ENCODE data around the gene ADAMTS8.

ADAMTS8 gene

GRCh38 chr11:130428316-130429119, at the start of gene ADAMTS8:
TSS of gene ADAMTS8 (minus strand) at chr11:130428609. CDS start at chr11:130428286, 323 bp downstream.
- DNase-seq: no peak

GRCh38 chr11:130477586-130478203, 49.3 kb upstream of the ADAMTS8 start:
- DNase-seq: no peak

- DNase-seq: no peak
Measured at GRCh38 chr11:130476922-130477491, 48.6 kb upstream of the ADAMTS8 start.

- no peak for DNase-seq
Measured at GRCh38 chr11:130476200-130476921, 48.0 kb upstream of the ADAMTS8 start.

- DNase-seq: no peak
Measured at GRCh38 chr11:130475426-130476053, 47.1 kb upstream of the ADAMTS8 start.

DNA sequence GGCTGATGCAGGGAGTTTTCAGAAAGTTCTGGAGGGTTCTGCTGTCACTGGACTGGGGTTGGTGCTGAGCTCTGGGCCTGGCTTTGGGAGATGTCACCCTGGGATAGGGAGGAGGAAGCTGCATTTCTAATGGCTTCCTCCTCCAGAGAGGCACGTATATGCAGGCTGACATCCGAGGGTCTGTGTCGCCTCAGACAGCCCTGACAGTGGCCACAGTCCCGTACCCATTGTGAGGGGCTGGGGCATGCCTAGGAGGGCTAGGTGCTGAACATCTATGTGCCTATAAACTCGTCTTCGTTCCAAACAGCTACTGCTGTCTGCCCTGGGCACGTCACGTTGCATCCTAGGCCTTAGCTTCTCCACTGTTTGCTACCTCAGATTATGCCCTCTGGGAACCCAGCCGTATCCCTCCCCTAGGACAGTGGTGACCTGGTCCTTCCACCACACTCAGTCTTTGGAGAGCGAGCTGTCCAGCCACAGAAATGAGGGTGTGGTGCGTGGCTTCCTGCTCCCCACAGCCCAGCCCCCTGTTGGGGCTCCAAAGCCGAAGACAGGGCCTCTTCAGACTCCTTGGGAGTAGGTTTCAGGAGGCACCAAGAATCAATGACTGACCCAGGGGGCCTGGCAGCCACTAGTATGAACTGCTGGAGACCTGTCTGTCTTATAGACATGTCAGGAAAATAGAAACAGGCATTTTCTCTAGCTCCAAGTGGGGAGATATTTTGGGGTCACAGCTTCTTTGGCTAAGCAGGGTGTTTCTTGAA, 46.4 kb upstream of the ADAMTS8 start:
- no peak for DNase-seq

- no peak for DNase-seq
Measured at GRCh38 chr11:130473795-130474377, 45.5 kb upstream of the ADAMTS8 start.

- no peak for DNase-seq
Measured at GRCh38 chr11:130473056-130473794, 44.8 kb upstream of the ADAMTS8 start.

- no peak for DNase-seq
Measured at GRCh38 chr11:130472434-130472961, 44.1 kb upstream of the ADAMTS8 start.

GRCh38 chr11:130471731-130472433, 43.5 kb upstream of the ADAMTS8 start:
- DNase-seq: no peak

- no peak for DNase-seq
Measured at GRCh38 chr11:130470832-130471706, 42.7 kb upstream of the ADAMTS8 start.

GRCh38 chr11:130469181-130469580, 40.8 kb upstream of the ADAMTS8 start:
- DNase-seq: no peak

DNA sequence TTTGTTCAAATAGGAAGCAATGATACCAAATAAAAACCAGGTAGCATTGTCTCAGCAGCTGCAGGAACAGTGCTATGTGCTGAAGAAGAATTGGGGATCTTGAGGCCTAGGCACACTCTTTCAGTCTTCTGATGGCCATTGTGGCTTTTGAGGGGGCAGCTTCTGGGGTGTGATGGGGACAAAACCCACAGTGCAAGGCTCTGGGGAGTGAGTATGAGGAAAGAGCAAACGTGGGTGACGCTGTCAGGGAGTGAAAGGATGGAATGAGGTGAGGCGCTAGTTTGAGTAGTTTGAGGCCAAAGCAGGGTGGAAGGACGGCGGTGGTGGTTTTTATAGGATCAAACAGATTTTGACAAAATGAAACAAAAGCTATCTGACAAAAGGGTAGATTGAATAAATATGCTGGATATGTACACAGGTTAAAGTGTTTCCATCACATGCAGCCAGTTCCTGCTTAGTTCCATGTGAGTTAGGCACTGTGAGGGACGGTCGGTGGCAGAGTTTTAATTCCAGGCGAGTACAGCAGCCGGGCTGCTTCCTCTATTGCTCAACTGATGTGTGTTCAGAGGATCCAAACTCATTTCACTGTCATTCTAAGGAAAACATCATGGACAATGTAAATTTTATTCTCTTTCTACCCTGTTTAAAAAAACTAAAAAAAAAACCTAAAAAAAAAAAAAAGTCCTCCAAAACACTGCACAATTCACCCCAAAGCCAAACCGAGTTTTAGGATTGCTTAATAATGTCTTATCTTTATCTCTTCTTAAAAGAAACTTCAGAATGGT, 38.9 kb upstream of the ADAMTS8 start:
- no peak for DNase-seq

DNA sequence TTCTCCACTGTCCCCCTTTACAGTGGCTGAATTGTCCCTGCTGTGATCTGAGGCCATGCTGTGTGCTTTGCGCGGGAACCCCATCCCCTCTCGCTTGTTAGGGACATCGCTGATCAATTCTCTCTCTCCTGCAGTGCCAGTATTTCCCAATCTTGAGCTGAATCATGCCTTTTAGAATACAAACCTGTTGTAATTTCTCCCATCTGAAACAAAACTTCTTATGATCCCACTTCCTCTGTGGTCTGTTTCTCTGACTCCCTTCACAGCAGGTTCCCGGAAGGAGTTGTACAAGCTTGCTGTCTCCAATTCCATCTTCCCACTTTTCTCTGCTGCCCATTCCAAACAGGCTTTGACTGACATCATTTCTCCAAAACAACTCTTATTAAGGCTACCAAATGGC, 36.9 kb upstream of the ADAMTS8 start:
- DNase-seq: no peak

DNA sequence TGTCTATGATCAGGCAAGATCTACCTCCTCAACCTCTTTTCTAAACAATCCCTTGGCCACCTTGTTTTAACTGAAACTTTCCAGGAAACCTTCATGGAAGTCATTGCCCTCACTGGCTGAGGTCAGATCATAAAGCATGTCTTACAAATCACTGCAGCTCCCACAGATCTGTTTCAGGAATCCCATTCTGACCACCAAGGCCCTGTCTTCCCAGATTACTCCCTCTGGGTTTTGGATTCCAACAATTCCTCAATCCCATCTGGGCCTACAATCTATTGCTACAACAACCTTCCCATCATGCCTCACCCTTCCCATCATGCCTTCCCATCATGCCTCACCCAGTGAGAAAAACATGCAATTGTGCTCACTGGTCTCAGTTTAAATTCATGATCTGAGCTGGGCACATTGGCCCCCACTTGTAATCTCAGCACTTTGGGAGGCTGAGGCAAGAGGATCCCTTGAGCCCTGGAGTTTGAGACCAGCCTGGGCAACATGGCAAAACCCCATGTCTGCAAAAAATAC, 35.9 kb upstream of the ADAMTS8 start:
- DNase-seq: no peak

- DNase-seq: no peak
Measured at GRCh38 chr11:130462931-130463330, 34.5 kb upstream of the ADAMTS8 start.

- no peak for DNase-seq
Measured at GRCh38 chr11:130462101-130462885, 33.9 kb upstream of the ADAMTS8 start.

Measured in activated CD4-positive, alpha-beta T cell treated with anti-CD3 and anti-CD28 coated beads for 1 hour (primary cell).